Right lobe of liver (tissue), 4 donors: ENCODE data around the gene ENTHD1.

ENCODE experiments used
- CTCF ChIP-seq, 4 donors: fragments of 200-600 bp in 3 of 4; fragments of 450-650 bp in 1 of 4; IDR thresholded peaks; one replicate each; pipeline versions ENCODE4 v1.5.1 to v1.8.0; 2016 to 2022; ENCODE audit warnings: antibody characterized with exemption in 4 of 4, mild to moderate bottlenecking in 2 of 4
- POLR2A ChIP-seq: fragments of 450-650 bp; IDR thresholded peaks from one replicate; pipeline ENCODE4 v1.6.1; 2017; ENCODE audit warnings: antibody characterized with exemption, mild to moderate bottlenecking
- donor health status: DM: no; HTN: no; CAD: no.
- donor health status: DM: no; HTN: no; CAD: no.
- donor health status: DM: no; HTN: yes; CAD: no.

- TF ChIP-seq CTCF (IDR thresholded peaks at IDR 0.05) (no peak), POLR2A (no peak)
These were observed 46.1 kb downstream of the ENTHD1 start for GRCh38 chr22:39847477-39847876.
